Measurements from ENCODE around the gene PERCC1.

PERCC1 gene

DNA sequence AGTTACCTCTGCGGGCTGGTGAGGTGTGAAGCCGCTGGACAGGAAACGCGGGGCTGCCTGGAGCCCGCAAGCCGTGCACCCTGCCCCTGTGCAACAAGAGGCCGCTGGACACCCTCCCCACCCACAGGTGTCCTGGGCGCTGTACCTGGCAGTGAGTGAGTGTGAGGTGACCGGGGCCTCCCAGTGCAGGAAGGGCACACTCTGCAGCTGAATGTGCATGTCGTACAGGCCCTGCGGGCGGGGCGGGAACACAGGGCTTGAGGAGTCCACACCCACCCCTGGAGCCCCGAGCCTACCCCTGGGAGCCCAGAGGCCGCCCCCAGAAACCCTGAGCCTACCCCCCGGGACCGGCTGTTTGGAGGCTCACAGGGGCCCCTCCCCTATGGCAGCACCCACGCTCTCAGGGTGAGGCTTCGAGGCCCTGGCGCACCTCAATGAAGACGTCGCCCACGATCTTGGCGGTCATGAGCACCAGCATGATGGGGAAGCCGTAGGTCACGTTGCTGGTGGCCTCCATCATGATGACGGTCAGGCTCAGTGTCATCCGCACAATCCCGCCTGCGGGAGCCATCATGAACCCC lies 17.7 kb downstream of the PERCC1 start:
- Mint-ChIP-seq H3K4me1 (ENCODE audit: low read depth) (no peaks in the 10 kb centered on the region), H3K36me3 (peaks cover 2% of the 10 kb centered on the region), H3K9me3 (ENCODE audit: low read depth) (no peaks in the 10 kb centered on the region), H3K4me3 (no peak overlapping the region), H3K27me3 (no peaks in the 10 kb centered on the region), H3K27ac (no peak overlapping the region)

DNA sequence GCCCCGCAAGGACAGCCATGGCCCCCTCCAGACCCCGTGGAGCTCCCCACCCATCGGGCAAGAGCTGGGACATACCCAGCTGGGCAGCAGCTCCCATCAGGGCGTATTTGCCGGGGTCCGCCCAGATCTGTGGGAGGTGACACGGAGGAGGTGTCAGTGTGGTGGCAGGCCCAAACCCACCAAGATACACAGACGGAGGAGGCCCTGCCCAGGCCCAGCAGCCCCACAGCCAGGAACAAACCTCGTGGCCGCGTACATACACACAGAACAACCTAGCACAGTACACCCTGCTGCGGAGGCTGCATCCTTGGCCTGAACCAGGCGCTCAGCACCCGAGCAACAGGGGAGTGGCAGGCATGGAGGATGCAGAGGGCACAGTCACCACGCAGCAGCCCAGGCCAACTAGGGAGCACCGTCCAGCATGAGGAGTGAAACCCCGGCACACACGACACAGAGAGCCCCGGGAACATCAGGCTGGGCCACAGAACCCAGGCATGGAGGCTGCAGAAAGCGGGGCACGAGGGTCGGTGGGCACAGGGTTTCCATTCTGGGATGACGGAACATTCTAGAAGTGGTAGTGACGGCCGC lies 18.4 kb downstream of the PERCC1 start:
- no peaks in the 10 kb centered on the region for H3K4me1 Mint-ChIP-seq (ENCODE audit: low read depth)
- H3K4me3 Mint-ChIP-seq, result no peak overlapping the region
- peaks cover 2% of the 10 kb centered on the region for H3K36me3 Mint-ChIP-seq
- no peaks in the 10 kb centered on the region for H3K27me3 Mint-ChIP-seq
- H3K27ac Mint-ChIP-seq, result no peak overlapping the region
- no peaks in the 10 kb centered on the region for H3K9me3 Mint-ChIP-seq (ENCODE audit: low read depth)

DNA sequence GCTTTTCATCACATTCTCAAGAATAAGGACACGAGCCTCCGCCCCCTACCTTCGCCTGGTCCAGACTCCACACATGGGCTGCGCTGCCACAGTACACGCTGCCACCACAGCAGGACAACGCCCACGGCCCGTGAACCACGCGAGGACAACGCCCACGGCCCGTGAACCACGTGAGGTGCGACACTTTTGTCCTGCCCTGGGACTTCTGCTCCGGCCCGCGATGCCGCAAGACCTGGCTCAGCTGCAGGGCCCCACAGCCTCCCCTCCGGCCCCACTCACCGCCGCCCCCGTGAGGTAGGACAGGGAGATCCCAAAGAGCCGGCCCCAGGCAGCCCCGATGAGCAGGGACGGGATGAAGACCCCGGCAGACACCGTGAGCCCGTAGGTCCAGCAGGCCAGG lies 19.3 kb downstream of the PERCC1 start:
- Mint-ChIP-seq H3K27ac (no peak overlapping the region), H3K36me3 (peaks cover 2% of the 10 kb centered on the region), H3K4me1 (ENCODE audit: low read depth) (no peaks in the 10 kb centered on the region), H3K27me3 (no peaks in the 10 kb centered on the region), H3K9me3 (ENCODE audit: low read depth) (no peaks in the 10 kb centered on the region), H3K4me3 (no peak overlapping the region)

DNA sequence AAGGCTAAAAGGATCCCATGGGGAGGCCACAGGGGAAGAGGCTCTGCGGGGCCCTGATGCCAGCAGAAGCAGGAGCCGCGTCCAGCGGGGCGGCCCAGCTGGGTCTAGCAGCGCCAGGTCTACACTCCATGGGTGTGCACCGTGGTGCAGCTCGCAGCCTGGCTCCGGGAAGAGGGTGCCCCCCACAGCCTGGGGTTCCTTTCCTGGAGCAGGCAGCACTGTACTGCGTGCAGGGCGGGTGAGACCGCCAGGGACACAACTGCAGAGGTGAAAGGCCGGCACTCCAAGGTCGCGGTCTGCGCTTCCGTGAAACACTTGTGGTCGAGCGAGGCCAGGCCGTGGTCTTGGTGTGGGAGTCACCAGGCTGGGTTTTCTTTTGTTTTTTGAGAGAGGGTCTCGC lies 20.0 kb downstream of the PERCC1 start:
- Mint-ChIP-seq H3K9me3 (ENCODE audit: low read depth) (no peaks in the 10 kb centered on the region), H3K4me3 (no peak overlapping the region), H3K4me1 (ENCODE audit: low read depth) (no peaks in the 10 kb centered on the region), H3K27me3 (no peaks in the 10 kb centered on the region), H3K36me3 (peaks cover 2% of the 10 kb centered on the region), H3K27ac (no peak overlapping the region)

DNA sequence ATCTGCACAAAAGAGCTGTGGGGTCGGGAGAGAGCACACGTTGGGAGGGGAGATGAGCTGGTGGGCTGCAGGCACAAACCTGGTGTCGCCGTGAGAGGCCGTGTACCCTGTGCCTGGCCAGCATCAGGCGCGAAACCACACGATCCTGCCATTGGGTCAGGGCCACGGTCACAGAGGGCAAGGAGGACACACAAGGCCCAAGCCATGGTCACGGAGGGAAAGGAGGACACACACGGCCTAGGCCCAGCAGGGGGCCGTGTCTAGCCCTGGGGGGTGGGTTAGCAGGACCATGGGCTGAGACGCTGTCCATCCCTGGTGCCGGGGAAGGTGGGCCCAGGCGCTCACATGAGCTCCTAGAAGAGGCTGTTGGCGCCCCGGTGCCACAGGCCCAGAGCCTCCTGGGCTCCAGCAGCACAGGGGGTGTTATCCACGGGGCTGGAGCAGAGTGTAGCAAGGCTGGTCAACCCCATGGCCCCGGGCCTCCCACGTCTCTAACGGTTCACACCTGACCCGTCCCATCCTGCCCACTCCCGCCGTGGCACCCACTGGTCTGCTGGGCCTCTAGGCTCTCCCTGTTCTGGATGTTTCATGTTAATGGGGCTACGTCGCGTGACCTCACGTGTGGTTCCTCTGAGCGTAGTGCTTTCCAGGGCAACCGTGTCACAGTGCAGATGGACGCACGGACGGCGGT lies 21.0 kb downstream of the PERCC1 start:
- Mint-ChIP-seq H3K9me3 (ENCODE audit: low read depth) (no peaks in the 10 kb centered on the region), H3K4me3 (no peak overlapping the region), H3K27me3 (no peaks in the 10 kb centered on the region), H3K36me3 (peaks cover 2% of the 10 kb centered on the region), H3K27ac (no peak overlapping the region), H3K4me1 (ENCODE audit: low read depth) (no peaks in the 10 kb centered on the region)

DNA sequence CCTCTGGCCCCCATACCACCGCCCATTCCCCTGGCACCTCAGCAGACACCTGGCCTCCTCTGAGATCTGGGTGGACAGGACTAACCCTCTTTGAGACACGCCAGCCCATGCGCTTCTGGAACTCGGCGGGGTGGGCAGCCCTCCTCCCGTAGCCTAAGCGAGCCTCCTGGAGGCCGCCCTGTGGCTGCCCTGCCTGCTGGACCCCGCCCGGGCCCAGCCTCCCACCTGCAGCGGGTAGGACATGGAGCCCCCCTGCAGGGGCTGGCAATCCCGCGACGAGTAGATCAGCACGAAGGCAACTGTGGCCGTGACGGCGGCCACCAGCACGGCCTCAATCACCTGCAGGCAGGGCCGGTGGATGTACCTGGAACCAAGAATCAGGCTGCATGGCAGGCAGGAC lies 21.7 kb downstream of the PERCC1 start:
- peaks cover 2% of the 10 kb centered on the region for H3K36me3 Mint-ChIP-seq
- H3K9me3 Mint-ChIP-seq (ENCODE audit: low read depth), result no peaks in the 10 kb centered on the region
- H3K27me3 Mint-ChIP-seq, result no peaks in the 10 kb centered on the region
- H3K4me3 Mint-ChIP-seq, result no peak overlapping the region
- H3K27ac Mint-ChIP-seq, result no peak overlapping the region
- H3K4me1 Mint-ChIP-seq (ENCODE audit: low read depth), result no peaks in the 10 kb centered on the region

DNA sequence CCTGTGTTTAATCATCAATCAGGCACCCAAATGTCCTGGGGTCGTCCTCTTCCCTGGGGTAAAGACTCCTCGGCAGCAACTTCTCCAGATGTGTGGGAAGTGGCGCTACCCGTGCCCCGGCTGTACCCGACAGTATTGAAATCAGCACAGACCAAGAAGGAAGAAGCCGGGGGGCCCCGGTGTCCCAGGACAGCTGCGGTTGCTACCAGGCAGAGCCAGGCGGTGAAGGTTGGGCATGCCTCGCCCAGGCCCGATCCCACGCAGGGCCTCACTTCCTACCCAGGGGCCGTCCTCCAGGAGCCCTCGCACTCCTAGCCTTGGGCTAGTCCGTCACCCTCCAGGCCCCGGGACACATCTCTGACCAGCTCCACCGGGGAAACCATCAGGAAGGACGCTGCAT lies 22.4 kb downstream of the PERCC1 start:
- H3K9me3 Mint-ChIP-seq (ENCODE audit: low read depth), result no peaks in the 10 kb centered on the region

DNA sequence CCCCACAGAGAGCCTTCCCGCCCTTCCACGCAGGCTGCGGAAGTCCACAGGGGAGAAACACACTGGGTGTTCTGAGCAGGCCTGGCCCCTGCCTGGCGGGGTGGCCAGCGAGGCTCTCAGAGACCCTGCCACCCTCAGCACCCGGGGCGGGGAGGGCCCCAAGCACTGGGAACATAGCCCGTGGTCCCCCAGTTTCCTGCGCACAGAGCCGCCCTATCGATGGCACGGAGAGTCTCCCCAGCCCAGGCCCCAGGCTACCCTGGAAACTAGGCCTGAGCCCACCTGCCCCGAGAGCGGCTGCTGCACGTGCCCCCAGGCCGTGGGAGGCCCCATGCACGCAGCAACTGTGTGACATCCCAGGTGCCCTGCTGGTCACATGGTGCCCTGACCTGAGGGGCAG lies 23.7 kb downstream of the PERCC1 start:
- Mint-ChIP-seq H3K4me1 (ENCODE audit: low read depth) (no peaks in the 10 kb centered on the region), H3K27me3 (no peaks in the 10 kb centered on the region), H3K27ac (no peak overlapping the region), H3K9me3 (ENCODE audit: low read depth) (no peaks in the 10 kb centered on the region), H3K36me3 (peaks cover 2% of the 10 kb centered on the region), H3K4me3 (no peak overlapping the region)

More for the DNA sequence above, 22.4 kb downstream of the PERCC1 start:
- H3K27ac Mint-ChIP-seq, result no peak overlapping the region
- H3K4me1 Mint-ChIP-seq (ENCODE audit: low read depth), result no peaks in the 10 kb centered on the region
- no peak overlapping the region for H3K4me3 Mint-ChIP-seq
- no peaks in the 10 kb centered on the region for H3K27me3 Mint-ChIP-seq
- H3K36me3 Mint-ChIP-seq, result peaks cover 2% of the 10 kb centered on the region

DNA sequence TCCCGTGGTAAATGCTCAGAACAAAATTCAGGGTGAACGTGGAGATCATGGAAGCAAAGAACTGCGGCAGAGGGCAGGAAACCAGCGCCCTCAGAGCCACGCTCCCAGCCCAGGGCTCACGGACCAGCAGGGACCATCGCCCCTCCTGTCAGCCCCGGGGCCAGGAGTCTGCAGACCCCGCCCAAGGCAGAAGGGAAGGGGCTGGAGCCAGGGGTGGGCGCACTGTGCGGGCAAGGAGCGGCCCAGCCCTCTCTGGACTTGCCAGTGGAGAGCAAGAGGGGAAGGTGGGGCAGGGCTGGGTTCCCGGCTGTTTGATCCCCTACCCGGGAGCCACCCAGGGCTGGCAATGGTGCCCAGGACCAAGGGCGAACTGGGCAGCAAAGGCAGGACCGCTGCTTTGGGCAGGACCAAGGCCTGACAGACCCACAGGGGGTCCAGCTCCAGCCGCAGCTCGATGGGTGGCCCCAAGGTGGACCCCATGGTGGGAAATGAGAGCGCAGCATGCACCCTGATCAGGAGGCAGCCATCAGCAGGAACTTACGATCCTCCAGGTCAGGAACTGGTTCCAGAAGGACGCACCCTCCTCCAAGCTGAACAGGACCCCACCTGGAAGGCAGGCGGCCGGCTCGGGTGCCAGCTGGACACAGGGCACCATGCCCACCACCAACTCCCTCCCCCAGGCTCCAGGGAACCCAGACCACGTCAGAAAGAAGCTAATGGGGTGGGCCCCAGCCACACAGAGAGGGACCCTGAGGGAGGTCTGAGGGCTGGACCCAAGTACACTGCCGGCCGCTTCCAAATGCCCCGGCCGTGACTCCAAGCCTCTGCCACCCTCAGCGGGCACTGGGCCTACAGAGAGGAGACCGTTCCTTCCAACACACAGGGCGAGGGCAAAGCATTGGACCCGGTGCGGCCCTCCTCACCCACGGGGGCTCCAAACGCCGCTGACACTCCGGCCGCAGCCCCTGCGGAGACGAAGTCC lies 24.6 kb downstream of the PERCC1 start:
- peaks cover 2% of the 10 kb centered on the region for H3K36me3 Mint-ChIP-seq
- no peaks in the 10 kb centered on the region for H3K9me3 Mint-ChIP-seq (ENCODE audit: low read depth)

DNA sequence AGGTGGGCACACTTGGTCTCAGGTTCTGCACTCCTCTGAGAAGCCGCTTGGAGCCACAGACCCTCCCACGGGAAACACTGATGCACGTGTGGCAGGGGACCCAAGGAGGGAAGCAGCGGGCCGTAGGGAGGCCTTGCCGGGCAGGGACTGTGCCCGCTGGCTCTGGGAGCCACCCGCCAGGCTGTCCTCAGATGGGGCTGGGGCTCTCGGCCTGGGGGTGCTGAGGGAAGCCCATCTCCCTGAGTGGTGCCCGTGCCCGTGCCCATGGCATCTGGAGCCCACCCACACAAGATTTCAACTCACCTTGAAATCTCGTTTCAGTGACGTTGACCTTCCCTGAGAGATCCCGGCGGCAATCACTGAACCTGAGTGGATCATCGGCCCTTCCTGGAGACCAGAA lies 26.1 kb downstream of the PERCC1 start:
- no peaks in the 10 kb centered on the region for H3K9me3 Mint-ChIP-seq (ENCODE audit: low read depth)
- no peak overlapping the region for H3K4me3 Mint-ChIP-seq
- H3K36me3 Mint-ChIP-seq, result no peaks in the 10 kb centered on the region
- H3K27ac Mint-ChIP-seq, result no peak overlapping the region
- no peaks in the 10 kb centered on the region for H3K4me1 Mint-ChIP-seq (ENCODE audit: low read depth)
- H3K27me3 Mint-ChIP-seq, result no peaks in the 10 kb centered on the region

More for the DNA sequence above, 24.6 kb downstream of the PERCC1 start:
- H3K27me3 Mint-ChIP-seq, result no peaks in the 10 kb centered on the region
- no peaks in the 10 kb centered on the region for H3K4me1 Mint-ChIP-seq (ENCODE audit: low read depth)
- no peak overlapping the region for H3K27ac Mint-ChIP-seq
- no peak overlapping the region for H3K4me3 Mint-ChIP-seq

DNA sequence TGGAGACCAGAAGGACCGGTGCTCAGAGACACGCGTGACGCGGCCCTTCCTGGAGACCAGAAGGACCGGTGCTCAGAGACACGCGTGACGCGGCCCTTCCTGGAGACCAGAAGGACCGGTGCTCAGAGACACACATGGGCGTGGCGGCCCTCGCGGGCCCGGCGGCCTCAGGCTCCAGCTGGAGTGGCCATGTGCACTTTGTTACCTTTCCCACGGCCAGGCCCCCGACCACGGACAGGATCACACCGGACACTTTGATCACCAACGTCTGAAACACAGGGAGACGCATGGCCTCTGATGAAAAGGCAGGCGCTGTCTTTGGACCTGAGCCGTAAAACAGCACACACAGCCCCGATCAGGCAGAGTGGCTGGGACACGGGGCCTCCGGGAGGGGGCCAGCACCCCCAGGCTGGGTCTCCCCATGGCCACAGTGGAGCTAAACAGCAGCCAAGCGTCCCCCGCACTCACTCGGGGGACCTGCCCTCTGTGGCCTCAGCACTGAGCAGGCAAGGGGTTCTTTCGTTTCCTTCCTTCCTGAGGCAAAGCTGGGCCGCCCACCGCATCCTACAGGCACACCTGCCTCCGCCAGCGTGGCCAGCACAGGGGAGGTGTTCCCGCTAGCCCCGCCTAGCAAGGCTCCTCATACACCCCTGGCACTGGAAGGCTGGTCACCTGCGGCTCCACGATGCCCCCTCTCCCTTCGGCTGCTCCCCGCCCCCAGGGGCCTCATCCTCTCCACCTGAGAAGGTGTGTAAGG lies 26.8 kb downstream of the PERCC1 start:
- Mint-ChIP-seq H3K4me3 (no peak overlapping the region), H3K4me1 (ENCODE audit: low read depth) (no peaks in the 10 kb centered on the region), H3K9me3 (ENCODE audit: low read depth) (no peaks in the 10 kb centered on the region), H3K27ac (no peak overlapping the region), H3K36me3 (no peaks in the 10 kb centered on the region), H3K27me3 (no peaks in the 10 kb centered on the region)

DNA sequence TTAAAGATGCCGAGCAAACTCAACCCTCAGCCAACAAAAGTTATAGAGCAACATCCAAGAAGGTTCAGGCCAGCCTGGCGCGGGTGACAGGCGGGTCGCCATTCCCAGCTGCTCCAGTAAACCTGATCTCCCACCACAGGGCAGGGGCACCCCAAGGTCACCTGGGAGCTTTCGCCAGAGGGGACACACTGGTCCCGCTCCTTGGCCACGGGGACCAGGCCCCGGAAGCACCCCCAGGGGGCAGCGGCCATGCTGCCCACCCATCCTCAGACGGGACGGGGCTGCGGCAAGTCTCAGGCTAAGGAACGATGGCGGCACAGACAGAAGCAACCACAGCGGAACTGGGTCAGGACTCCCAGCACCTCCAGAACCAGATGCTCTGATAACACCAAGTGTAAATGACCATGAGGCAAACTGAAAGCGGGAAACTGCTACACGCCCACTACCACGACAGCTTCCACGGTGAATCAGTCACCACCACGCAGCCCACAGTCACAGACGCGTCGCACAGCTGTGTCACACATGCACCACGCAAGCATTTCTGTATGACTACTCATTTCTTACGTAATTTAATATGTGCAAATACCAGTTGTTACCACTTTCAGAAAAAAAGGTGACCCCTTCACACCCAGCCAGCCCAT lies 27.6 kb downstream of the PERCC1 start:
- Mint-ChIP-seq H3K4me1 (ENCODE audit: low read depth) (no peaks in the 10 kb centered on the region), H3K9me3 (ENCODE audit: low read depth) (no peaks in the 10 kb centered on the region), H3K27me3 (no peaks in the 10 kb centered on the region), H3K36me3 (no peaks in the 10 kb centered on the region), H3K27ac (no peak overlapping the region), H3K4me3 (no peak overlapping the region)

DNA sequence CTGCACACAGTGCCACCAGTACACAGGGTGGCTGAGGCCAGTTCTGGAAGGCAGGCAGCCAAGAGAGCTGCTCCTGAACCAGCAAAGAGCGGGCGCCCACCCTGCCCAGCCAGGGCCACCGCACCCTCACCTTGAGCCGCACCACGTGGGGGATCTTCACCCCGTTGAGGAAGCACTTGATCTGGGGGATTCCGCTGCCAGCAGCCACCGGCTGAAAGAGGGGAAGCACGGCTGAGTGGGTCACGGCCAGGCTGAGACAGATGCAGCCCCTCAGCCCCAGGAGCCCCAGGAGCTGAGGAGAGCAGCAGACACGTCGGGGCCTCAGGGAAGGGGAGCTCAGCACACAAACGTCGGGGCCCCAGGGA lies 28.1 kb downstream of the PERCC1 start:
- no peaks in the 10 kb centered on the region for H3K4me1 Mint-ChIP-seq (ENCODE audit: low read depth)
- no peaks in the 10 kb centered on the region for H3K36me3 Mint-ChIP-seq
- no peaks in the 10 kb centered on the region for H3K27me3 Mint-ChIP-seq
- no peak overlapping the region for H3K27ac Mint-ChIP-seq
- H3K9me3 Mint-ChIP-seq (ENCODE audit: low read depth), result no peaks in the 10 kb centered on the region
- no peak overlapping the region for H3K4me3 Mint-ChIP-seq

DNA sequence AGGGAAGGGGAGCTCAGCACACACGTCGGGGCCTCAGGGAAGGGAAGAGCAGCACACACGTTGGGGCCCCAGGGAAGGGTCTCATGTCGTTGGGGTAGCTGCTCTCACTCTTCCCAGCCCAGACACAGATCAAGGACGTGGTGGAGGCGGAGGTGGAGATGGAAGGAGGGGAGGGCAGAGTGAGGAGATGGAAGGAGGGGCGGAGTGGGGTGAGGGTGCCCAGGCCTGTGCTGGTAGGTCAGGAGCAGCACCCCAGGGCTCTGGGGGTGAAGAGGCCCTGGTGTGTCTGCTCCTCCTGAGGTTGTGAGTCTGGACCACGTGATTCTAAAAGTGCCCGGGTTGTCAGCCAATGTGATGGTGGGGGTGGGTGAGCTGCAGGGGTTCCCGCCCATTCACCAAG lies 29.1 kb downstream of the PERCC1 start:
- no peaks in the 10 kb centered on the region for H3K4me1 Mint-ChIP-seq (ENCODE audit: low read depth)
- H3K36me3 Mint-ChIP-seq, result no peaks in the 10 kb centered on the region
- H3K27ac Mint-ChIP-seq, result no peak overlapping the region
- no peaks in the 10 kb centered on the region for H3K27me3 Mint-ChIP-seq
- no peaks in the 10 kb centered on the region for H3K9me3 Mint-ChIP-seq (ENCODE audit: low read depth)
- H3K4me3 Mint-ChIP-seq, result no peak overlapping the region

Data from activated naive CD8-positive, alpha-beta T cell (primary cell).